ENCODE data around the gene CFAP69.

Gene CFAP69

GRCh38 chr7:90222811-90223725 lies 21.9 kb upstream of the CFAP69 start:
- H3K4me3 ChIP-seq (replicated peaks; ENCODE audit: low read depth, low read length): no peak overlapping the region
- TF ChIP-seq CTCF (IDR thresholded peaks at IDR 0.05; ENCODE audit: low read depth, low read length, missing control alignments): no peak
- no peak for DNase-seq (ENCODE audit: extremely low read depth, low read depth)

- DNase-seq (ENCODE audit: extremely low read depth, low read depth): no peak
- TF ChIP-seq CTCF (IDR thresholded peaks at IDR 0.05; ENCODE audit: low read depth, low read length, missing control alignments): no peak
- H3K4me3 ChIP-seq (replicated peaks; ENCODE audit: low read depth, low read length): no peak overlapping the region
Observed at GRCh38 chr7:90224195-90224594, 20.8 kb upstream of the CFAP69 start.

GRCh38 chr7:90225181-90225580 lies 19.8 kb upstream of the CFAP69 start:
- no peak for TF ChIP-seq CTCF (IDR thresholded peaks at IDR 0.05; ENCODE audit: low read depth, low read length, missing control alignments)
- H3K4me3 ChIP-seq (replicated peaks; ENCODE audit: low read depth, low read length): no peak overlapping the region
- DNase-seq (ENCODE audit: extremely low read depth, low read depth): no peak

DNA sequence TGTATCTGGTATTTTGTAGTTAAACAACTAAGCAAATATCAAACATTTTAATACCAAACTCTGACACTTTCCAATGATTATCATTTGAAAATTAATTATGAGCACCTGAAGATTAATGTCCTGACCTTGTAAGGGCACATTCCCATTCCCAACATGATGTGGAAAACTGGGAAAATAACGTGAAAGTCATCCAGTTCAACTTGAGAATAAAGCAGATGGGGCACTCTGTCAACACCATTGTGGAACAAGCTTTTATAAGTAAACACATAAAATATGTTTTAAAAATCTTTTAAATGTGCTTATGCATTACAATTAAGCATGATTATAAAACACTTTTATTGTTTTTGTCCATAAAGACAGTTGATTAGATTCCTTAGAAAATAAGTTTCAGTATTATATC lies 19.4 kb upstream of the CFAP69 start:
- no peak for DNase-seq (ENCODE audit: extremely low read depth, low read depth)

DNA sequence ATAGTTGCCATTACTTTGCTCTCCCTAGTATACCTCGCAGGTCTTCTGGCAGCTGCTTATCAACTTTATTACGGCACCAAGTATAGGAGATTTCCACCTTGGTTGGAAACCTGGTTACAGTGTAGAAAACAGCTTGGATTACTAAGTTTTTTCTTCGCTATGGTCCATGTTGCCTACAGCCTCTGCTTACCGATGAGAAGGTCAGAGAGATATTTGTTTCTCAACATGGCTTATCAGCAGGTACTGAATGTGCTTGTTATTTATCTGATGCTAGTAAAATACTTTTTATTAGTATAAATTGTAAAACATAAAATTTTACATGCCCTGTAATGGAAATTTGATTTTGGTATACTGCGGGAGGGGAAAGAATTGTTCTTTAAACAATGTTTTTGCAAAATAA lies 17.7 kb upstream of the CFAP69 start:
- no peak overlapping the region for H3K4me3 ChIP-seq (replicated peaks; ENCODE audit: low read depth, low read length)
- no peak for TF ChIP-seq CTCF (IDR thresholded peaks at IDR 0.05; ENCODE audit: low read depth, low read length, missing control alignments)
- DNase-seq (ENCODE audit: extremely low read depth, low read depth): no peak

More for the DNA sequence above, 19.4 kb upstream of the CFAP69 start:
- no peak overlapping the region for H3K4me3 ChIP-seq (replicated peaks; ENCODE audit: low read depth, low read length)
- no peak for TF ChIP-seq CTCF (IDR thresholded peaks at IDR 0.05; ENCODE audit: low read depth, low read length, missing control alignments)

- no peak overlapping the region for H3K4me3 ChIP-seq (replicated peaks; ENCODE audit: low read depth, low read length)
- no peak for DNase-seq (ENCODE audit: extremely low read depth, low read depth)
- no peak for TF ChIP-seq CTCF (IDR thresholded peaks at IDR 0.05; ENCODE audit: low read depth, low read length, missing control alignments)
Observed at GRCh38 chr7:90229682-90230081, 15.3 kb upstream of the CFAP69 start.

Measured in HFF-Myc (cell line).